Glomerular visceral epithelial cell (primary cell): ENCODE results near the gene MAP3K21.

ENCODE experiments used
- DNase-seq: peaks from one replicate; pipeline ENCODE4 v3.0.0-alpha.2; 2016; ENCODE audit errors: extremely low spot score

MAP3K21 gene

DNA sequence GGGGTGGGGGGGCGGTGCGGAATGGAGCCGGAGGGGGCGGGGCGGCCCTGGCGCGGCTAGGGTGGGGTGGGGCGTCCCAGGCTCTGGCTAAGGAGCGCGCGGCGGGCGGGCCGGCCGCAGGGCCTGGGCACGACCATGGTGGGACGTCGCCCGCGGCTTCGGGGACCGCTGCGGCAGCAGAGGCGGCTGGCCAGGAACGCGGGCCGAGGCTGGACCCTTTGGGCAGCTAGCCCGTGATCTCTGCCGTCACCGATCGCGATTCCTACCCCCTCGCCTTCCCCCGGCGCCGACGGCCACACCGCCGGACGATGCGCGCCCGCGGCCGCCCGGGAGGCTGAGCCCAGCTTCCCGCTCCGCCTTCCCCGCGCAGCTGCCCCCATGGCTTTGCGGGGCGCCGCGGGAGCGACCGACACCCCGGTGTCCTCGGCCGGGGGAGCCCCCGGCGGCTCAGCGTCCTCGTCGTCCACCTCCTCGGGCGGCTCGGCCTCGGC, at the start of gene MAP3K21:
Gene MAP3K21, plus strand, starts transcription at position 74 of the 491 bp plus-strand sequence. Its CDS starts 305 bp downstream, at position 379.
- no peak for DNase-seq

GRCh38 chr1:233278631-233279030, 48.9 kb upstream of the MAP3K21 start:
- DNase-seq, result no peak

GRCh38 chr1:233279971-233280370, 47.6 kb upstream of the MAP3K21 start:
- DNase-seq, result no peak

DNA sequence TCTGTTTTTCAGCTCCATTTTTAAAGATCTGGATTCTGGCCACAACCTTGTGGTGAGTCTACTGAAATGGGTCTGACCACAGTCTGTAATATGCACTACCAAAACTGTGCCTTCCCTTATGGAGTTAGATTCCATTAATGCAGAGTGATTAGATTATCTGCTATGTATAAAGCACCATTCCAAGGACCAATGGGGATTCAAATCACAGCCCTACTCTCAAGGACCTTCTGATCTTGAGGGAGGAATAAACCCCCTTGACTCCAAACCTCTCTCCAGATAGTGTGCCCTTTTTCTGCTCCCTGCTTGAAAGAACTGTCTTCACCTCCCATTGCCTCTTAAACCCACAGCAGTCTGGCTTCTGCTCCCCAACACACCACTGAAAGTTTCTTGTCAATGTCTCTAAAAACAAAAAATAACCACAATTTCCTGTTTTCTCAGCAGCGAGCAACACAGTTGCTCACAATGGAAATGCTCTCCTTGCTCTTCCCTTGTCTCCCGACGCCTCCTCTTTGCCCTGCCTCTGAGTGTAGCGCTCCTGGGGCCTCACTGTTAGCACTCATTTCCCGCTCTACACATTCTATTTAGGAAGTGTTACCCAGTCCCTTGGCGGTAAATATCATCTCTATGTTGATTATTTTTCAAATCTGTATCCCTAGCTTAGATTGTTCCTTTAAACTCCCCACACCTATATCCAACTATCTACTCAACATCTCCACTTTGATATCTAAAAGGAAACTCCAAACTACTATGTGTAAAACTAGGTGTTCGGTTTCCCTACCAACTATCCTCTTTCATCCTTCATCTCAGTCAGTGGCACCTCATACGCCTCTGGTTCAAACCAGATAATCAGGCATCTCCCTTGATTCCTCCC, 45.6 kb upstream of the MAP3K21 start:
- peak; percentile 38 for DNase-seq

GRCh38 chr1:233282582-233282886, 45.0 kb upstream of the MAP3K21 start:
- no peak for DNase-seq

DNA sequence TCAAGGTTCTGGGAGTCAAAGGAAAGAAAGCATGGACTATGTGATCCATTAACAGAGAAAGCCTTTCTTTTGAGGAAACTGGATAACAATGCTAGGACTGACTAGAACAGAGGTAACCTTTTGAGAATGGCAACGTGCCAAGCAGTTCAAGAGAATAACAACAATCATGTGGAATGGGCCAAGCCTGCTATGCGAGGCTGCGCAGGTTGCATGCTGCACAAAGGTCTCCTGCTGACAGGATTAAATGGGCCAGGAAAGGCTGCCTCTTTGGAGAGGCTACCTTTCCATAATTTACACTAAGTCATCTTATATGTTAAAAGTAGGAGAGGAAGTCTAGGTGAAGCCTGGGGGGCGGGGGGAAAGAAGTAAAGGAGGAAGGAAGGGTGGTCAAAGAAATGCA, 37.8 kb upstream of the MAP3K21 start:
- no peak for DNase-seq

GRCh38 chr1:233290396-233291034, 37.0 kb upstream of the MAP3K21 start:
- no peak for DNase-seq

GRCh38 chr1:233293556-233294446, 33.7 kb upstream of the MAP3K21 start:
- DNase-seq, result peak; percentile 17

GRCh38 chr1:233294913-233295236, 32.6 kb upstream of the MAP3K21 start:
- peak; percentile 69 for DNase-seq

GRCh38 chr1:233295237-233295974, 32.1 kb upstream of the MAP3K21 start, which contains the start of gene PCNX2:
Gene PCNX2, minus strand, starts transcription at chr1:233295725. Its CDS starts 247 bp downstream, at chr1:233295478.
- peak; percentile 71 for DNase-seq

GRCh38 chr1:233295975-233296322, 31.6 kb upstream of the MAP3K21 start:
- no peak for DNase-seq

DNA sequence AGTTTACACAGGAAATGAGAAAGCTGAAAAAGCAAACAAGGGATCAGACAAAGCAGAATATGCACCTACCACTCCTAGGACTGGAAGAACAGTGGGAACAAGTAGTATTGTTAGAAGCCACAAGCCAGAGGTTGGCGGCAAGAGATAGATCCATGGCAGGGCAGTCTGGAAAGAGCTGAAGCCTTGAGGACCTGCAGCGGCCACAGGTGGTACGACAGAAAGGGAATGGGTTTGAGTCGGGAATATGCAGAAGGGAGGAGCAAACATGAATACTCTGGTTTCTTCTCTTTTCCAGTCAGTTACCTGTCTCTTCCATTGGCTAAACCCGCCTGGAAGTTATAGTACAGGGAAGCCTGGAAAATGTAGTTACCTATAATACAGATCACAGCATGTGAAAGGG, 28.1 kb upstream of the MAP3K21 start:
- DNase-seq, result no peak

DNA sequence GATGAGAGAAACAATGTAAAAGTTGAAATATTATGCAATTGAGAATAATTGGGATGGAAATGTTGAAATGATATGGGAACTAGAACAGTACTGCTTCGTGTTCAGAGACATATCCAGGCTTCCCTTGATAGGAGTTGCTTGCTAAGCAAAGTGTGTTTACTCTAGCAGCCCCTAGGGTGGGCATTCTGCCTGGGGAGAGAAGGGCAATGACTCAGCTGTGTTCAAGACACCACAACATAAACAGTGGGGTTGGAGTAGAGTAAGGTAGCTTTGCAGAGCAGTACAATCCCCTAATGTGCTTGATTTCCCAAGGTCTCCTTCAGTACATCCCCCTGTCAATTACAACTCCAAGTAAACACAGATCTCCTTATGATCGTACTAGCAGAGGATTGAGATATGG, 27.2 kb upstream of the MAP3K21 start:
- no peak for DNase-seq

DNA sequence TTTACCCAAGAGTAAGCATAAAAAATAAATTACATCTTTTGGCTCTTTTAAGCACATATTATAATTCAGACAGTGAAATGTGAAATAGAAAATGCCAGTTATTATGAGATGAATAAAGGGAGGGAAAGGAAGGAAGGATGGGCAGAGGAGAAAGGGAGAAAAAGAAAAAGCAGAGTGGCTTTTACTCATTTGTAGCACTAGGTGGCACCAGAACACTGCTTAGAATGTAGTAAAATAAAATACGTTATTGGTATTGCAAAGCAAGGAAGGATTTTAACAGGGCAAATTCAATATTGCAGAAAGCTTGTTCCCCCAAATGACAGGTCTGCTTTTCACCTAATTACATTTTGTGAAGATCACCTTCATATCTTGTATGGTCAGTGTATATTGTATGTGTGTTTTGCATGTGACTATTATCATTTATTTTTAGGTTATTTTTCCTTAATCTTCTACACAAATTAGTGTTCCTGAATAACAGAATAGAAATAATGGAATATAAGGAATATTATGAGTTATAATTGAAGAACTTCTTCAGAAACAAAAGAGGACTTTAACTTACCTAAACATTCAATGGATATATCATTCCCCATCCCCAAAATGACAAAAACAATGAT, 22.9 kb upstream of the MAP3K21 start:
- peak; percentile 40 for DNase-seq

DNA sequence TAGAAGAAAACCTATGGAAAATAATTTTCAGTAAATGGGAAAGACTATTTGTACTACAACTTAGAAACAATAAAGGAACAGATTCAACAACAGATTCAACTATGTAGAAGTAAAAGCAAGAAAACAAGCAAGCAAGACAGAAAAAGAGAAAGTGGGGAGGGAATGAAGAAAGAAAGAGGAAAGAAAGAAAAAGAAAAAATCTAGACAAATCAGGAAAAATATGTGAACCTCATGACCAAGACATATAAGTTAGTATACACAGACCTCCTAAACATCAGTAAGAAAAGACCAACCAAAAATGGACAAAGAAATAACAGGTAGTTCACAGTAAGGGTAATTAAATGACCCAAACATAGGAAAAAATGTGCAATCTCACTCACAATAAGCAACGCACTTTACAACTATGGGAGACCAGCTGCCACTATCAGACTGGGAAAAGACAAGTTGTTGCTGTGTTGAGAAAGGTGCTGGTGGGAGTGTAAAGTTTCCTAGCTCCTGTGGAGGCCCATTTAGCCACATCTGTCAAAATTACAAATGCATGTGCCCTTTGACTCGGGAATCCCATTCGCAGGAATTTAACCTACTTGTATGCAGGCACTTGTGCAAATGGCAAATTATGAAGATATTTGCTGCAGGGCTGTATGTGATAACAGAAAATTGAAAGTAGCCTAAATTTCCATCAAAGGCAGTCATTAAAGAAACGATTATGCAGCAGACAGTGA, 13.9 kb upstream of the MAP3K21 start:
- no peak for DNase-seq

DNA sequence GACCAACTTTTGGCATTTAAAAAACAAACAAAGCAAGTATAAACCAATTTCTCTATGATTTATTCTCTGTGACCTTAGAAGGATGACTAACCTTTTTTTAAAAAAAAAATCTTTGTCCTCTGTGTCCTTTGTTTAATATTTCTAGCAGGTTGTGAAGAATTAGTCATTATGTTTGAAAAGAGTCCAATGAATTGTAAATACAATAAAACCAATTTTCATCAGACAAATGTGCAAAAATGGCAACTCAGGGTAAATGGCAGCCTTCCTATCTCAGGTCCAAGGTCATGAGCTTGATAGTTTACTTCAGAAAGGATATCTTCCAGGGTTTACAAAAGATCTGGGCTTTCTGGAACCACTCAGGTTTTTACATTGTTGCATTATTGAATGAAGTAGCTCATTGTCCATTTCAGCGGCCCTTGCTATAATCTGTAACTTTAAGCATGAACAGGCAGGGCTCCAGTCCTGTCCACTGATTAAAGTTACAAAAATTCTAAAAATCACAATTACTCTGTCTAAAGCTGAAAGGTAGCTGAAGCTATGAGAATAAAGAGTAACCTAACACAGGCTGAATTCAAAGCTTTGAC, 11.7 kb upstream of the MAP3K21 start:
- no peak for DNase-seq

DNA sequence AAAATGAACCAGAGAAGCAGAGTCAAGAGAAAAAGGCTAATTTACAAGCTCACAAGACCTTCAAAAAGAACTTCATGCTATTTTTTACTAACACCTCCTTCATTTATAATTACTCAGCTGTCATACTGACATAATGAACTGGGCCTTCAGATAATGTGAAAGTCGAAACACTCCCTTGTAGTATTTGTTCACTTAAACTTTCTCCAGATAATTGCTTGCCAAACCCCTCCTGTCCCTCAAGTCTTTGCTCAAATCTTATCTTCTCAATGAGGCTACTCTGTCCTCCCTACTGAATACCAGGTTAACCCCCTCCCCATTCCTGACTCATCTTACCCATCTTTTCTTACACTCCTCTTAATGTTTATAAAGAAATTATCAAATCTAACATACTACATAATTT, 11.1 kb upstream of the MAP3K21 start:
- no peak for DNase-seq

- DNase-seq, result no peak
These were observed 8.3 kb upstream of the MAP3K21 start for GRCh38 chr1:233319272-233319671.

DNA sequence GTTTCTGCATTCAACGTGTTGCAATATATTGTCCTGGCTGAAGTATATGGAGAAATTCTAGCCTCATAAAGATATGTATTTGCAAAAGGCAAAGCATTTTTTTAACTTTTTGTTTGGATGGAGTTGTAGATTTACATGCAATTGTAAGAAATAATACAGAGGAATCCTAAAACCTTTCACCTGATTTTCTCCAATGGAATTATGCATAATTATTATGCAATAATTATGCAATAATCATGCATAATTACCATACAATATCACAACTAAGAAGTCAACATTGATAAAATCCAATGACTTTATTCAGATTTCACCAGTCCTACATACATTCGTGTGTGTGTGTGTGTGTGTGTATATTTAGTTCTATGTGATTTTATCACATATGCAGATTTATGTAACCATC, 7.5 kb upstream of the MAP3K21 start:
- DNase-seq, result no peak

DNA sequence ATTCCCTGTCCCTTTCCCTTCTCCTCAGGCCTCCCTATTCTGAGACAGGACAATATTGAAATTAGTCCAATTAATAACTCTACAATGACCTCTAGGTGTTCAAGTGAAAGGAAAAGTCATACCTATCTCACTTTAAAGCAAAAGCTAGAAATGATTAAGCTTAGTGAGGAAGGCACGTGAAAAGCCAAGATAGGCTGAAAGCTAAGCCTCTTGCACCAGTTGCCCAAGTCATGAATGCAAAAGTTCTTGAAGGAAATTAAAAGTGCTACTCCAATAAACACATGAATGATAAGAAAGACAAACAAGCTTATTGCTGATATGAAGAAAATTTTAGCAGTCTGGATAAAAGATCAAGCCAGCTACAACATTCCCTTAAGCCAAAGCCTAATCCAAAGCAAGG, 3.8 kb upstream of the MAP3K21 start:
- DNase-seq, result no peak
